Caco-2 (cell line): ENCODE data around the gene STYK1. TPM values are rescaled to one million over a fixed set of nuclear protein-coding genes. Genes with fewer than 3 reads are reported as not detected.

Source experiments
- BruUV-seq: library from RNA; stranded (reverse); fragments of 400-500 nt; replicated peaks from 2 replicates; lab custom pipeline; 2021; lab: Mats Ljungman, UMichigan
- CTCF ChIA-PET: fragments of 300-600 bp; sonication (Branson Sonifier 250); formaldehyde crosslinking; loops from one replicate; lab custom pipeline; 2022; ENCODE audit warnings: antibody characterized with exemption; lab: Charles Lee
- POLR2A ChIA-PET: fragments of 300-600 bp; sonication (Branson Sonifier 250); formaldehyde crosslinking; loops from one replicate; lab custom pipeline; 2022; ENCODE audit warnings: antibody characterized with exemption; lab: Charles Lee
- DNase-seq, 2 experiments: peaks; one replicate each; pipeline versions ENCODE4 v3.0.0 to v3.0.0-alpha.2; 2020 to 2022
- H3K27me3 ChIP-seq: replicated peaks from 2 replicates; pipeline ENCODE4 v1.6.0; 2011; ENCODE audit warnings: low read length; ENCODE audit not compliant: control insufficient read depth, insufficient read depth
- H3K36me3 ChIP-seq: 2 replicates; pipeline ENCODE4 v1.5.1; 2011; ENCODE audit warnings: low read length; ENCODE audit not compliant: control insufficient read depth, insufficient read depth
- H3K4me1 ChIP-seq: fragments of 250-450 bp; sonication (Bioruptor Pico); 2 replicates; pipeline ENCODE4 v1.5.1; 2020; ENCODE audit warnings: mild to moderate bottlenecking
- H3K4me3 ChIP-seq: 2 replicates; pipeline ENCODE4 v1.5.1; 2011; ENCODE audit warnings: low read depth, mild to moderate bottlenecking, control low read depth, low read length
- H3K9me3 ChIP-seq: fragments of 250-450 bp; sonication (Bioruptor Pico); 2 replicates; pipeline ENCODE4 v1.5.1; 2020; ENCODE audit warnings: mild to moderate bottlenecking, moderate library complexity
- H3K27ac Mint-ChIP-seq: one replicate; pipeline ENCODE4 v1.8.0; 2022; ENCODE audit warnings: mixed read lengths; ENCODE audit not compliant: unreplicated experiment
- H3K27me3 Mint-ChIP-seq: one replicate; pipeline ENCODE4 v1.8.0; 2022; ENCODE audit warnings: mixed read lengths; ENCODE audit not compliant: insufficient read depth, unreplicated experiment
- H3K36me3 Mint-ChIP-seq: one replicate; pipeline ENCODE4 v1.8.0; 2022; ENCODE audit warnings: mild to moderate bottlenecking, mixed read lengths; ENCODE audit not compliant: insufficient read depth, unreplicated experiment
- H3K4me1 Mint-ChIP-seq: one replicate; pipeline ENCODE4 v1.8.0; 2022; ENCODE audit warnings: low read depth, mixed read lengths; ENCODE audit not compliant: unreplicated experiment
- H3K4me3 Mint-ChIP-seq: one replicate; pipeline ENCODE4 v1.8.0; 2022; ENCODE audit warnings: mild to moderate bottlenecking, moderate library complexity, mixed read lengths; ENCODE audit not compliant: unreplicated experiment
- H3K9me3 Mint-ChIP-seq: one replicate; pipeline ENCODE4 v1.8.0; 2022; ENCODE audit warnings: mixed read lengths; ENCODE audit not compliant: unreplicated experiment
- intact Hi-C: fragments of 100-400 bp; cut with micrococcal nuclease; formaldehyde crosslinking; loops from one replicate; pipeline ENCODE4 v1.10.0; 2022; ENCODE audit not compliant: unreplicated experiment
- total RNA-seq: library from RNA; stranded (reverse); gene quantifications from 2 replicates; pipeline ENCODE4 v1.2.3, GENCODE V29; 2022
- TF ChIP-seq, protein P1 (sequence below), 2 experiments: fragments of 200-600 bp in 1 of 2; IDR thresholded peaks; 1 replicate in 1 of 2; 2 replicates in 1 of 2; pipeline versions ENCODE4 v1.5.1 to v1.8.0; 2011 to 2022; ENCODE audit warnings: antibody characterized with exemption in 1 of 2, control low read depth in 1 of 2, inconsistent platforms in 1 of 2, low read depth in 1 of 2, low read length in 1 of 2, mild to moderate bottlenecking in 1 of 2, moderate library complexity in 1 of 2; ENCODE audit not compliant: insufficient read depth in 1 of 2, severe bottlenecking in 1 of 2, unreplicated experiment in 1 of 2

STYK1 gene
- total RNA-seq, 1 experiment from 2014 or later, result 4.5 TPM

DNA sequence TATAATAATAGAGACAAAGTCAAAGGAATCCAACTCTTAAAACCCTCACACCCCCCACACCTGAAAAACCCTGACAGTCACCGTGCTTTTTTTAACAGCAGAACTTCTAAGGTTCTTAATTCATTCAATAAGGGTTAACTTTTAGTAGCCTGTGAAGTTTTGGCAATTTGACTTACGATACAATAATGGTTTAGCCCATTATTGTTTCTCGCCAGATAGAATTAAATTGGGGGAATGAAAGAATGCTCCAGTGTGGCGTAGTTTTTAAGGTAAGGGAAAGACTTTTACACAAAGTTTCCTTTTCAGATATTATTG, 59.8 kb downstream of the STYK1 start:
- CTCF ChIA-PET, result interaction anchor here (0.9 kb wide), 1 partner anchor 110 kb away, joined by 4 read pairs; no protein-coding TSS in a partner anchor

DNA sequence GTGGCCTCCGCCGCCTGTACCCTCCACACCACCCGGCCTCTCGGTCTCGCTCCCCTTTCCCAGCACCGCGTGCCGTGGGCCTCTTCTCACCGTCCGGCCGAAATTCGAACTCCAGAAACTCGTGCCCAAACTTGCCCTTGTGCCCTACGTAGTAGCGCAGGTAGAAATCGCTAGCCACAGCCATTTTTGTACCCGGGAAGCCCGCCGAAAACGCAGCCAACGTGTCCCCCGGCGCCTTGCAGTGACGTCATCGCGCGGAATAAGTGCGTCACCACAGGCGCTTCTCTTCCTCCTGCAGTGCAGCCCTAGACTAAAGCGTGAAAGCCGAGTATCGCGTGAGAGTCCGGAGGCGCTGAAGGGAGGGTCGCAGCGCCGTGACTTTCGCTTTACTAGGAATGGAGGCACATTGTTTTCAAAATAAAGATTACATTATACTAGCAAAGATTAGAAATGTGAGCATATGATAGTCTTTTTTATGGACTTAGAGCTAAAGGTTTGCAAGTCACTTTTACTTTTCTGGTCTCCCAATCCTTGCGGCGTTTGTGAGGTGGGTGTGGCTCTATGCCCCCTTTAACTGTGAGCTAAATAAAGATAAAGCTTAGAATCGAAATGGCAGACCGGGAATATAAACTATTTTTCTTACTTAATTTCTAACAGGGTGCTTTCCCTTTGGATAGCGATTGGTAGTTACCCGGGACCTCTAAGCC, 60.4 kb downstream of the STYK1 start, which contains the start of gene MAGOHB:
Gene MAGOHB, minus strand, starts transcription at position 261 of the 707 bp plus-strand sequence. Its CDS starts 77 bp downstream, at position 184.
- H3K4me1 Mint-ChIP-seq, result peaks cover 20% of the 10 kb centered on the region
- no peaks in the 10 kb centered on the region for H3K9me3 Mint-ChIP-seq
- H3K4me3 ChIP-seq, result peak within 1 kb of the TSS; percentile 90
- intact Hi-C loops, result loop anchor here (1.0 to 2.0 kb wide), 3 partner anchors 61 to 137 kb away; partner anchors contain the start of gene STYK1
- peak within 1 kb of the TSS; percentile 100 for H3K4me3 Mint-ChIP-seq
- POLR2A ChIA-PET, result interaction anchor here (0.5 to 1.1 kb wide), 4 partner anchors 10 to 558 kb away, joined by 3 to 6 read pairs (median 4); no protein-coding TSS in a partner anchor
- peaks cover 1% of the 10 kb centered on the region; the same call in 1 of the 2 replicates for H3K36me3 ChIP-seq
- TF ChIP-seq, protein P1, sequence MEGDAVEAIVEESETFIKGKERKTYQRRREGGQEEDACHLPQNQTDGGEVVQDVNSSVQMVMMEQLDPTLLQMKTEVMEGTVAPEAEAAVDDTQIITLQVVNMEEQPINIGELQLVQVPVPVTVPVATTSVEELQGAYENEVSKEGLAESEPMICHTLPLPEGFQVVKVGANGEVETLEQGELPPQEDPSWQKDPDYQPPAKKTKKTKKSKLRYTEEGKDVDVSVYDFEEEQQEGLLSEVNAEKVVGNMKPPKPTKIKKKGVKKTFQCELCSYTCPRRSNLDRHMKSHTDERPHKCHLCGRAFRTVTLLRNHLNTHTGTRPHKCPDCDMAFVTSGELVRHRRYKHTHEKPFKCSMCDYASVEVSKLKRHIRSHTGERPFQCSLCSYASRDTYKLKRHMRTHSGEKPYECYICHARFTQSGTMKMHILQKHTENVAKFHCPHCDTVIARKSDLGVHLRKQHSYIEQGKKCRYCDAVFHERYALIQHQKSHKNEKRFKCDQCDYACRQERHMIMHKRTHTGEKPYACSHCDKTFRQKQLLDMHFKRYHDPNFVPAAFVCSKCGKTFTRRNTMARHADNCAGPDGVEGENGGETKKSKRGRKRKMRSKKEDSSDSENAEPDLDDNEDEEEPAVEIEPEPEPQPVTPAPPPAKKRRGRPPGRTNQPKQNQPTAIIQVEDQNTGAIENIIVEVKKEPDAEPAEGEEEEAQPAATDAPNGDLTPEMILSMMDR (IDR thresholded peaks at IDR 0.05; ENCODE audit: insufficient read depth in 1 of 2, low read depth in 1 of 2, low read length in 1 of 2, severe bottlenecking in 1 of 2, unreplicated experiment in 1 of 2), result no peak
- BruUV-seq, result TSS peak; percentile 99
- H3K27me3 Mint-ChIP-seq, result no peaks in the 10 kb centered on the region
- peaks cover 5% of the 10 kb centered on the region; the same call in 1 of the 2 replicates for H3K4me1 ChIP-seq
- H3K27me3 ChIP-seq, result no peaks in the 10 kb centered on the region
- peaks cover 50% of the 10 kb centered on the region for H3K36me3 Mint-ChIP-seq
- DNase-seq, result peak; percentile 99 to 100
- H3K9me3 ChIP-seq, result no peaks in the 10 kb centered on the region
- peak within 1 kb of the TSS; percentile 100 for H3K27ac Mint-ChIP-seq
- CTCF ChIA-PET, result interaction anchor here (0.6 to 0.9 kb wide), 2 partner anchors 110 to 126 kb away, joined by 3 to 4 read pairs; no protein-coding TSS in a partner anchor

More for the DNA sequence above, 59.8 kb downstream of the STYK1 start:
- intact Hi-C loops, result no loop called here
- TF ChIP-seq, protein P1 (IDR thresholded peaks at IDR 0.05; ENCODE audit: insufficient read depth in 1 of 2, low read depth in 1 of 2, low read length in 1 of 2, severe bottlenecking in 1 of 2, unreplicated experiment in 1 of 2), result no peak
- H3K4me1 Mint-ChIP-seq, result peaks cover 20% of the 10 kb centered on the region
- Histone ChIP-seq H3K4me1 (peaks cover 5% of the 10 kb centered on the region; the same call in 1 of the 2 replicates), H3K36me3 (peaks cover 1% of the 10 kb centered on the region; the same call in 1 of the 2 replicates), H3K9me3 (no peaks in the 10 kb centered on the region), H3K4me3 (peak overlapping the region; percentile 90), H3K27me3 (no peaks in the 10 kb centered on the region)
- POLR2A ChIA-PET, result interaction anchor here (0.5 kb wide), 1 partner anchor 11 kb away, joined by 6 read pairs; no protein-coding TSS in a partner anchor
- H3K27me3 Mint-ChIP-seq, result no peaks in the 10 kb centered on the region
- peak overlapping the region; percentile 100 for H3K27ac Mint-ChIP-seq
- H3K9me3 Mint-ChIP-seq, result no peaks in the 10 kb centered on the region
- BruUV-seq, result no TSS peak
- H3K4me3 Mint-ChIP-seq, result peak overlapping the region; percentile 100
- peaks cover 44% of the 10 kb centered on the region for H3K36me3 Mint-ChIP-seq
- no peak for DNase-seq

DNA sequence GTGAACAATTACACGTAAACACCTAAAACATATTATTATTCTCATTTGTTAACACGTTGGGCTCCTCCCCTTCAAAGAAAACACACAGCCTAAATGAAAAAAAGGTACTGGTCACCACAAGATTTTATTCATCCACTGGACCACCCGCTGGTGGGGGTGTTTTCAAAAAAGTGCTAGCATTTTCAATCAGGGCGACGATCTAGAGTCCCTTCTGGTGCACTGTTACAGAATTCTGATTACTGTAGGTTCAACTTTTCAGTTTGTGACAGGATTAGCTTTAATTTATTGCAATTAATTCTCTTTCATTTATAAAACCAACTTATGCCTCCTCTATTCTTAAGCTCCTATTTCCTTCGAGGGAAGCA, 60.9 kb downstream of the STYK1 start:
- Histone ChIP-seq H3K36me3 (peaks cover 1% of the 10 kb centered on the region; the same call in 1 of the 2 replicates), H3K9me3 (no peaks in the 10 kb centered on the region), H3K4me1 (peaks cover 5% of the 10 kb centered on the region; the same call in 1 of the 2 replicates), H3K27me3 (no peaks in the 10 kb centered on the region), H3K4me3 (peak overlapping the region; percentile 90)
- intact Hi-C loops, result loop anchor here (1.0 to 2.0 kb wide), 3 partner anchors 61 to 138 kb away; partner anchors contain the start of gene STYK1
- Mint-ChIP-seq H3K27me3 (no peaks in the 10 kb centered on the region), H3K27ac (peak overlapping the region; percentile 100), H3K9me3 (no peaks in the 10 kb centered on the region), H3K4me1 (peaks cover 20% of the 10 kb centered on the region), H3K36me3 (peaks cover 51% of the 10 kb centered on the region), H3K4me3 (peak overlapping the region; percentile 100)
- TF ChIP-seq, protein P1 (IDR thresholded peaks at IDR 0.05; ENCODE audit: insufficient read depth in 1 of 2, low read depth in 1 of 2, low read length in 1 of 2, severe bottlenecking in 1 of 2, unreplicated experiment in 1 of 2), result peak in 1 of 2 experiments; percentile 1
- POLR2A ChIA-PET, result interaction anchor here (0.8 to 1.1 kb wide), 3 partner anchors 132 to 559 kb away, joined by 3 to 5 read pairs (median 3); no protein-coding TSS in a partner anchor
- CTCF ChIA-PET, result interaction anchor here (0.6 kb wide), 1 partner anchor 125 kb away, joined by 3 read pairs; no protein-coding TSS in a partner anchor
- no peak for DNase-seq
- BruUV-seq, result TSS peak; percentile 73
